Mucosa of rectum (tissue), 2 donors: ENCODE measurements around the gene SLC6A9.
A peak's percentile ranks its signal among the peaks of the same experiment; 100 is the strongest.

Experiments
- H3K27ac ChIP-seq, 2 donors: one replicate each; pipeline ENCODE4 v1.7.0; 2013; ENCODE audit warnings: inconsistent platforms in 2 of 2, low read depth in 2 of 2, low read length in 2 of 2
- H3K27me3 ChIP-seq, 2 donors: one replicate each; pipeline ENCODE4 v1.7.0; 2013; ENCODE audit warnings: low read length in 2 of 2; ENCODE audit not compliant: control insufficient read depth in 2 of 2, insufficient read depth in 2 of 2
- H3K36me3 ChIP-seq, 2 donors: one replicate each; pipeline ENCODE4 v1.7.0; 2013; ENCODE audit warnings: low read length in 2 of 2; ENCODE audit not compliant: control insufficient read depth in 2 of 2, insufficient read depth in 2 of 2
- H3K4me1 ChIP-seq, 2 donors: one replicate each; pipeline ENCODE4 v1.7.0; 2013; ENCODE audit warnings: low read length in 2 of 2, mild to moderate bottlenecking in 1 of 2; ENCODE audit not compliant: control insufficient read depth in 2 of 2, insufficient read depth in 2 of 2
- H3K4me3 ChIP-seq, 2 donors: one replicate each; pipeline ENCODE4 v1.7.0; 2013; ENCODE audit warnings: low read length in 2 of 2
- H3K9ac ChIP-seq, 2 donors: one replicate each; pipeline ENCODE4 v1.7.0; 2013; ENCODE audit warnings: low read length in 2 of 2, low read depth in 1 of 2, mild to moderate bottlenecking in 1 of 2
- H3K9me3 ChIP-seq, 2 donors: one replicate each; pipeline ENCODE4 v1.7.0; 2013; ENCODE audit warnings: low read length in 2 of 2; ENCODE audit not compliant: control insufficient read depth in 2 of 2
- donor health status: healthy.
- donor health status: Normal muscosa, but diverticular disease.

The SLC6A9 gene

DNA sequence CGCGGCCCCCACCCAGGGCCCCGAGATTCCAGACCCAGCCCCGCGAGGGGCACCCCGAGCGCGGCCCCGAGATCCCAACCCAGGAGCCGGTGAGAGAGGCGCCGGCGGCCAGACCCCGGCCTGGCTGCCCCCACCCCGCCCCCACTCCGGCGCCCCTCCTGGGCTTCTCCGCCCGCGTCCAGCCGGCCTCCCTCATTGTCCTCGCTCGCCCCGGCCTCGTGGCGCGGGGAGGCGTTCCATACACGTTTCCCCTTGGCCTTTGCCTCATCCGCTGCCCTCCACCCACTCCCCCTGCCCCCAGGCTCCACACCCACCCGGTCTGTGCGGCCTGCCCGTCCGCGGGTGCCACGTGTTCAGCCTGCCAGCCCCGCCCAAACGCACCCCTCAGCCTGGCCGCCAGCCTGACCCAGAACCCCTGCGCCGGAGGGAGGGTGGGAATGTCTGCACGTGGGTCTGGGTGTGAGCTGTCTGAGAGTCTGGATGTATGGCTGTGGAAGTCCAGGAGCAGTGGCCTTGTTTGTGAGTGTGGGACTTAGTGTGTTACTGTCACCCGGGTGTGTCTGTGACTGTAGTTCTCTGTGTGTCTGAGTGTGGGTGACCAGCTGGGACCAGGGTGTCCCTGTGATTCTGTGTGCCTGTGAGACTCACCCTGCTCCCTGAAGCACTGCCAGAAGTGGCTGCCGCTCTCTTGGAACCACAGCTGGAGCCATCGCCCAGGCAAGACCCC is 51.6 kb downstream of the SLC6A9 start:
- H3K36me3 ChIP-seq = peaks cover 20 to 22% of the 10 kb centered on the region in 2 donors
- peak overlapping the region; percentile 49 to 69 for H3K4me3 ChIP-seq
- H3K27me3 ChIP-seq = no peaks in the 10 kb centered on the region
- H3K9me3 ChIP-seq = no peaks in the 10 kb centered on the region
- peak overlapping the region; percentile 14 to 21 for H3K9ac ChIP-seq
- H3K4me1 ChIP-seq = peaks cover 50 to 51% of the 10 kb centered on the region in 2 donors
- peak overlapping the region; percentile 57 to 60 for H3K27ac ChIP-seq

DNA sequence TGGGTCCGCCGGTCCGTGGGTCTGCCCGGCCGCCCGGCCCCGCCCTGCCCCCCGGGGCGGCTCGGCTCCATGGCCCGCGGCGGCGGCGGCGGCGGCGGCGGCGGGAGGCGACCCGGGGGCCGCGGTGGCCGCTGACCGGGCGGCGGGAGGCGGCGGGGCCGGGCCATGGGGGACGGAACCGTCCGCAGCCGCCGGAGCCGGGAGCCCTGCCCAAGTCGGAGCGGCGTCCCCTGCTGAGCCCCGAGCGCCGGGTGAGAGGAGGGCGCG is 52.1 kb downstream of the SLC6A9 start:
- H3K27me3 ChIP-seq = no peaks in the 10 kb centered on the region
- peaks cover 20% of the 10 kb centered on the region in 2 donors for H3K36me3 ChIP-seq
- peak overlapping the region in 1 of 2 donors; percentile 65 for H3K4me3 ChIP-seq
- no peaks in the 10 kb centered on the region for H3K9me3 ChIP-seq
- H3K9ac ChIP-seq = peak overlapping the region in 1 of 2 donors; percentile 21
- peaks cover 51 to 52% of the 10 kb centered on the region in 2 donors for H3K4me1 ChIP-seq
- peak overlapping the region; percentile 57 to 60 for H3K27ac ChIP-seq

DNA sequence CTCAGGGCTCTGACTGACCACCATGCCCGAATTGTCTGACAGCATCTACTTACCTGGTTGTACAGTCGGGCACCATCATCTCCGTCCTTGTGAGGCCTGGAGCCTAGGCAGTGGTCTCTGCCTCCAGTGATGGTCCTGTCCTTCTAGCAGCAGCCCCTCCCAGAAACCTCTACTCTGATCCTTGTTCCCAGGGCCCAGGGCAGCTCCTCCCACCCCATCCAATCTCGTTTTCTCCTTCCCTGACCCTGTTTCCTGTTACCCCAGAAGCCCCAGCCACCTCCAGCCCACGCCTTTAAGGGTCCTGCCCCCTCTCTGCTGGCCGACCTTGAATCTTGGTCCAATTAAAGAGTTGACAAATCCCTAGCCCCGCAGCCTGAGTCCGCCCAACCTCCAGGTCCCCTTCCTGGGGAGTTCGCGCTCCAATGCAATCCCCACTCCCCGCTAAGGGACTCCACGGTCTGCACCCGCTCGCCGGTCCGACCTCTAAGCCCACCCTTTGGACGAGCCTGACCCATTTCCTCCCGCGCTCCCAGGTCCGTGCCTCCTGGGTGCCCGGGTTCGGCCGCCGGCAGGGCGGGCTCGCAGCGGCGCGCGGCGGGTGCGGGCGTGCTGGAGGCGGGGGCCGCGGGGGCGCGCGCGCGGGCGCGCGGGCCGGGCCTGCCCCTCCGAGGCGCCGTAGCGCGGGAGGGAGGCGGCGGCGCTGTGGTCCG is 52.6 kb downstream of the SLC6A9 start, which contains the start of gene B4GALT2:
B4GALT2 (plus strand) TSS at position 660 of the 710 bp plus-strand sequence. CDS start 1,951 bp downstream, outside the sequence.
- H3K4me3 ChIP-seq = peak within 1 kb of the TSS; percentile 65 to 71
- no peaks in the 10 kb centered on the region for H3K27me3 ChIP-seq
- H3K9me3 ChIP-seq = no peaks in the 10 kb centered on the region
- peaks cover 20% of the 10 kb centered on the region in 2 donors for H3K36me3 ChIP-seq
- H3K9ac ChIP-seq = peak within 1 kb of the TSS; percentile 49 to 71
- peak within 1 kb of the TSS; percentile 57 to 60 for H3K27ac ChIP-seq
- peaks cover 56 to 57% of the 10 kb centered on the region in 2 donors for H3K4me1 ChIP-seq

DNA sequence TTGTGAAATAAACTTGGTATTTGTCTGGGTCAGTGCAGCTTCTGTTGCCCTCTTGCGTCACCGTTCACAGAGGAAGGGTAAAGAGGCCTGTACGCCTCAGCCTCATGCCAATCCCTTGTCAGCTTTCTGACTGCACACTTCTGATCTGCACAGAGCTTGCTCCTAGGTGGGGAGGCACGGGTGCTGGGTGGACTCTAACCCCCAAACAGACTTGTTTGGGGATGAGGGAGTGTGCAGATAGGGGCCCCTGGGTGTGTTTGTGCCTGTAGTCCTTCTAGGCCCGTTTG is 53.1 kb downstream of the SLC6A9 start:
- H3K9me3 ChIP-seq = no peaks in the 10 kb centered on the region
- peaks cover 56 to 60% of the 10 kb centered on the region in 2 donors for H3K4me1 ChIP-seq
- peaks cover 20% of the 10 kb centered on the region in 2 donors for H3K36me3 ChIP-seq
- peak overlapping the region in 1 of 2 donors; percentile 71 for H3K9ac ChIP-seq
- H3K27ac ChIP-seq = no peak overlapping the region
- no peaks in the 10 kb centered on the region for H3K27me3 ChIP-seq
- peak overlapping the region; percentile 65 to 71 for H3K4me3 ChIP-seq

DNA sequence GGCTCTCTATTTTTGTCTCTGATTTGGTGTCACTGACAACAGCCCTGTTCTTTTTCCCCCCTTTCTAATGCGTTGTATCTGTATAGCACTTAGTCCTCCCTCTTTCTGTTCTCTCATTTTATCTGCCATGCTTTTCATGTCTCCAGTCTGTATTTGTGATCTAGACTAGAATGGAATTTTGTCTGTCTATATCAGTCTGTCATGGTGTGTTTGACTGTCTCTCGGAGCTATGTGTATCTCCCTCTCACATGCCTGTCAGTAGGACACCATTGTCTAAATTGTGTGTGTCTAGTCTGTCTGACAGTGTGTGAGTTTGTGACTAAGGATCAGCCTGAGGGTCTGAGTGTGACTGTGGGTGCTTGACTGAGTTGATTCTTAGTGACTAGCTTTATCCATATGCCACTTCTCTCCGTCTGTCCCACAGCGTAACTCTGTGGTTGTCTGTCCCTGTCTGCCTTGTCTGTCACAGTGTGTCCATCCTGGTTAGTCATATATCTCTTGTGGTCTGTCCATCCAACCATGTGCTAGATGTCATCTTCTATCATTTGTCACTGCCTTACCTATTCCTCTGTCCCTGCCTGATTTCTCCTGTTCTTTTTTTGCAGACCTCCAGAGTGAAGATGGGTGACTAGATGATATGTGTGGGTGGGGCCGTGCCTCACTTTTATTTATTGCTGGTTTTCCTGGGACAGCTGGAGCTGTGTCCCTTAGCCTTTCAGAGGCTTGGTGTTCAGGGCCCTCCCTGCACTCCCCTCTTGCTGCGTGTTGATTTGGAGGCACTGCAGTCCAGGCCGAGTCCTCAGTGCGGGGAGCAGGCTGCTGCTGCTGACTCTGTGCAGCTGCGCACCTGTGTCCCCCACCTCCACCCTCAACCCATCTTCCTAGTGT is 53.6 kb downstream of the SLC6A9 start:
- Histone ChIP-seq H3K36me3 (peaks cover 22 to 23% of the 10 kb centered on the region in 2 donors), H3K4me1 (peaks cover 56 to 60% of the 10 kb centered on the region in 2 donors), H3K4me3 (no peak overlapping the region), H3K9ac (no peak overlapping the region), H3K27ac (no peak overlapping the region), H3K9me3 (no peaks in the 10 kb centered on the region), H3K27me3 (no peaks in the 10 kb centered on the region)

DNA sequence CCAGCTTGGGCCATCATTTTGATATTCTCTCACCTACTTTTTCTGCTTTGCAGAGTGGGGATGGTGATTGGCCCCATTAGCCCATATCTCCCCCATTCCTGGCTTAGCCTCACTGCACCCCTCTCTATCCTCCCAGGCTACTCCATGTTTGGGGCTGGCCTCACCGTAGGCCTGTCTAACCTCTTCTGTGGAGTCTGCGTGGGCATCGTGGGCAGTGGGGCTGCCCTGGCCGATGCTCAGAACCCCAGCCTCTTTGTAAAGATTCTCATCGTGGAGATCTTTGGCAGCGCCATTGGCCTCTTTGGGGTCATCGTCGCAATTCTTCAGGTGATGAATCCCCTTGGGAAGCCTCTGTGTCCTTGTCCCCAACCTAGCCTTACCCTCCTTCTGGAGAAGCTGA is 54.4 kb downstream of the SLC6A9 start:
- Histone ChIP-seq H3K36me3 (peaks cover 25 to 28% of the 10 kb centered on the region in 2 donors), H3K9me3 (no peaks in the 10 kb centered on the region), H3K27me3 (no peaks in the 10 kb centered on the region), H3K9ac (no peak overlapping the region), H3K27ac (no peak overlapping the region), H3K4me3 (no peak overlapping the region), H3K4me1 (peaks cover 56 to 60% of the 10 kb centered on the region in 2 donors)

DNA sequence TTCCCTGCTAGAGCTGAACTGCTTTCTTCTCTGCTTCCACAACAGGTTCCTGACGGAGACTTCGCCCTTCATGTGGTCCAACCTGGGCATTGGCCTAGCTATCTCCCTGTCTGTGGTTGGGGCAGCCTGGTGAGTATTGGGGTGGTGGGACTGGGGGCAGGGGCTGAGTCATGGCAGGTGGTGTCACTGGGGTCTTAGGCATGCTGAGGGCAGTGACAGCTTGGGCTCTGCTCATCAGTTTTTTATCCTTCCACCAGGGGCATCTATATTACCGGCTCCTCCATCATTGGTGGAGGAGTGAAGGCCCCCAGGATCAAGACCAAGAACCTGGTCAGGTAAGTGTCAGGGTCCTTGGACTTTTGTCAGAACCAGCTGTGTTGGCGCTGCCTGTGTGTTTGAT is 55.2 kb downstream of the SLC6A9 start:
- Histone ChIP-seq H3K9ac (peak overlapping the region; percentile 87 to 98), H3K4me3 (peak overlapping the region; percentile 89 to 92), H3K27ac (peak overlapping the region in 1 of 2 donors; percentile 97), H3K27me3 (no peaks in the 10 kb centered on the region), H3K36me3 (peaks cover 24 to 28% of the 10 kb centered on the region in 2 donors), H3K9me3 (no peaks in the 10 kb centered on the region), H3K4me1 (peaks cover 51 to 58% of the 10 kb centered on the region in 2 donors)

DNA sequence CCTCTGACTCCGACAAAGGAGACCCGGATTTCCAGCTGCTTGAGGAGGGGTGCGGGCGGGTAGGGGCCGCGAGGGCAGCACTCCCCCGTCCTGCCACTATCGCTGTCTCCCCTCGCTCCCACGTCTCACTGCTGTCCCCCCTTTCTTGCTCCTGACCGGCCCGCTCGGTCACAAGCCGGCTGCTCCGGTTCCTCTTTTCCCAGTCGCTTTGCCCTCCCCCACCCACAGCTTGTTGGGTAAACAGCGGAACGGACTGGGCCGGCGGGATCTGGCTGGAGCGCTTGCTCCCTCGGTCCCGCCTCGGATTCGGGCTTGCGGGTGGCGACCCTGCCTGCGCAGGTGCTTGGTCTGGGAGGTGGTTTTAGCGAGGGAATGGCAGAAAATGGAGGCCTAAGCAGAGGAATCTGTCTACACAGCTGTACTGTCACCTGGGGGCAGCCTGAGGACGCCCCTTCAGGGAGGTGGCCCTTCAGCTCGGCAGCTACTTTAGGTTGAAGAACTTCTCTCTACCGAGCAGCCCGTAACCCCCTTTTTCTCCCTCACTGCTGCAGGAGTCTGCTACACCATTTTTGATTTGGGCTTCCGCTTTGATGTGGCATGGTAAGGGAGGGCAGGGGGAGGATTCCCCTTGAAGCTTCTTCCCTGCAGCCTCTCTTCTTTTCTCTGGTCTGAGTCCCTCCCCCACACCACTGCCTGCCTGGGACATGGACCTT is 55.9 kb downstream of the SLC6A9 start:
- peak overlapping the region; percentile 89 to 92 for H3K4me3 ChIP-seq
- H3K36me3 ChIP-seq = peaks cover 24 to 28% of the 10 kb centered on the region in 2 donors
- peak overlapping the region; percentile 96 to 97 for H3K27ac ChIP-seq
- H3K4me1 ChIP-seq = peaks cover 50 to 58% of the 10 kb centered on the region in 2 donors
- no peaks in the 10 kb centered on the region for H3K27me3 ChIP-seq
- peak overlapping the region; percentile 87 to 98 for H3K9ac ChIP-seq
- H3K9me3 ChIP-seq = no peaks in the 10 kb centered on the region

DNA sequence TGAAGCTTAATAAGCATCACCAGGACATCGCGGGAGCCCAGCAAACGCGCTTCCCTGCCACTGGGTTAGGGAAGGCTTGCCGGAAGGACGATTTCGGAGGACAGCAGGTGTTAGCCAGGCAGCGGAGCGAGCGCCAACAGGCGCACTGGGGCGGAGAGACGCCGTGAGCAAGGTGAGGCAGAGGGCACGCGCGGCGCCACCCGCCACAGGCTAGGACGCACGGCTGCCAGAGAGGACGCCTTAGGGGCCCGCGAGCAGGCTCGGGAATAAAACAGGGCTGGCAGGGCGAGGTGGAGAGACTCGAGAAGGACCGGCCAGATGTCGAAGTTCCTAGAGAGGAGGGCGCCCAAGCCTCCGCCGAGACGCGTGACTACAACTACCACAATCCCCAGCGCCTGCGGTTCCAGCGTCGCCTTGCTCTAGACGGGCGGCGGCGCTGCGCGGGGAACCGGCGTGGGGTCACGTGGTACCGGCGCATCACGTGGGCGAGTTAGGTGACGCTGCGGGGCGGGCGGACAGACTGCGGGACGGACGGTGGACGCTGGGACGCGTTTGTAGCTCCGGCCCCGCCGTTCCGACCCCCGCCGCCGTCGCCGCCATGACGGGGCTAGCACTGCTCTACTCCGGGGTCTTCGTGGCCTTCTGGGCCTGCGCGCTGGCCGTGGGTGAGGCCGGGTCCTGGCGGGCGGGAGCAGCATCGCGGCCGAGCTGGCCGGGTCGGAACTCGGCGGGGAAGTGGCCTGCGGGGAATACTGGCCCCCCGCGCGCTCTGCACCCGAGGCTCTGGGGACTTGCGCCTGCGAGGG is 56.6 kb downstream of the SLC6A9 start, which contains the start of gene ATP6V0B:
ATP6V0B (plus strand) TSS at position 518 of the 806 bp plus-strand sequence; CDS start at position 599, 81 bp downstream.
- Histone ChIP-seq H3K36me3 (peaks cover 24 to 28% of the 10 kb centered on the region in 2 donors), H3K27me3 (no peaks in the 10 kb centered on the region), H3K4me3 (peak within 1 kb of the TSS; percentile 89 to 92), H3K9ac (peak within 1 kb of the TSS; percentile 87 to 98), H3K9me3 (no peaks in the 10 kb centered on the region), H3K27ac (peak within 1 kb of the TSS; percentile 96 to 97), H3K4me1 (peaks cover 46 to 54% of the 10 kb centered on the region in 2 donors)
